GM20431 (cell line): ENCODE results near the gene POU6F1.
"Not testable (repeated sequence)": the region's sequence is repeated elsewhere in the genome, so short reads cannot be mapped to it uniquely, and the experiment has no call there.

Experiments
- in situ Hi-C: fragments of 300-500 bp; cut with MseI, MboI; formaldehyde crosslinking; loops from one replicate; pipeline ENCODE4 v1.15.0; 2020; ENCODE audit warnings: low sequenced_read_pairs; ENCODE audit not compliant: unreplicated experiment

Gene POU6F1

DNA sequence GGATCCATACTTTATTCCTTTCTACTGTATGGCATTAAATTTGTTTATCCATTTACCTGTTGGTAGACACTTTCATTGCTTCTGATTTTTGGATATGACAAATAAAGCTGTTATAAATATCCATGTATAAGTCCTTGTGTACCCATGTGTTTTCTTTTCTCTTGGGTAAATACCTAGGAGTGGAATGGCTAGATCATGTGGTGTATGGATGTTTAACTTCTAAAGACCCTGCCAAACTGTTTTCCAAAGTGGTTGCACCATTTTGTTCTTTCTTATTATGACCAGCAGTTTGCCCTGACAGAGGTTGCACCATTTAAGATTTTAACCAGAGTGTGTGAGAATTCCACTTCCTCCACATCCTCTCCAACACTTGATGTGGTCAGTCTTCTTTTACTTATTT is 14.8 kb upstream of the POU6F1 start:
- in situ Hi-C loops, result no loop called here

- in situ Hi-C loops, result no loop called here
These were observed 11.4 kb upstream of the POU6F1 start for GRCh38 chr12:51229116-51229809.

- in situ Hi-C loops, result no loop called here
These were observed 10.1 kb upstream of the POU6F1 start for GRCh38 chr12:51227962-51228361.

DNA sequence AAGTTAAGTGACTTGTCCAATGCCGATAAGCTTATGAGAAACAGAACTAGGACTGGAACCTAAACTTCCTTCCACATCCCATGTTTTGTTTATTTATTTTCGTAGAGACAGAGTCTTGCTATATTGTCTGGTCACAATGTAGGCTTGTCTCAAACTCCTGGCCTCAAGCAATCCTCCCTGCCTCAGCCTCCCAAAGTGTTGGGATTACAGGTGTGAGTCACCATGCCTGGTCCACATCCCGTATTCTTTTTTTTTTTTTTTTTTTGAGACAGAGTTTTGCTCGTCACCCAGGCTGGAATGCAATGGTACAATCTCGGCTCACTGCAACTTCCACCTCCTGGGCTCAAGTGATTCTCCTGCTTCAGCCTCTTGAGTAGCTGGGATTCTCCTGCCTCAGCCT is 9.2 kb upstream of the POU6F1 start:
- in situ Hi-C loops, result not testable (repeated sequence)

- in situ Hi-C loops, result no loop called here
These were observed 7.9 kb upstream of the POU6F1 start for GRCh38 chr12:51225771-51226170.

DNA sequence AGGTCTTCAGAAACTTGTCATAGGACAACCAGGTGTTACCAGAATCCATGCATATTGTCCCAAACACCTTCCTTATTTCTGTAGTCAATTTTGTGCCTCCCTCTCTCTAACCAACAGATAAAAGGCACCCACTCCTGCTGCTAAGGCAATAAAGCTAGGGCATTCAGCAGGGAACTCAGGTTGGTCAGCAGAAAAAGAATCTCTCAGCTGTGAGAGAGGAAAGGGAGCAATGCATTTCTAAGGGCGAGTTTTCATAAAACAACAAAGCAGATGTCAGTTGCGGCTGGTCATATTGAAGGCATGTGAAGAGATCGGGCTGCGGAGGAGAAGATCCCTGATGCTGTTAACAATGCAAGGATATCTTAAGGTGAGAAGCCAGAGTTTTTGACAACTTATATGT is 7.4 kb upstream of the POU6F1 start:
- in situ Hi-C loops, result no loop called here

GRCh38 chr12:51224625-51225024 is 6.8 kb upstream of the POU6F1 start:
- in situ Hi-C loops, result no loop called here

GRCh38 chr12:51222461-51222860 is 4.6 kb upstream of the POU6F1 start:
- in situ Hi-C loops, result no loop called here

DNA sequence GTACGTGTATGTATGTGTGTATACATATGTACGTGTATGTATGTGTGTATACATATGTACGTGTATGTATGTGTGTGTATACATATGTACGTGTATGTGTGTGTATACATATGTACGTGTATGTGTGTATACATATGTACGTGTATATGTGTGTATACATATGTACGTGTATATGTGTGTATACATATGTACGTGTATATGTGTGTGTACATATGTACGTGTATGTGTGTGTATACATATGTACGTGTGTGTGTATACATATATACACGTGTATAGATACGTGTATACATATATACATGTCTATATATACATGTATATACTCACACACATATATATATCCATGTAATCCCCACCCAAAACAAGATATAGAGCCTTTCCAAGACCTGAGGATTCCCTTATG is 2.0 kb upstream of the POU6F1 start:
- in situ Hi-C loops, result not testable (repeated sequence)

DNA sequence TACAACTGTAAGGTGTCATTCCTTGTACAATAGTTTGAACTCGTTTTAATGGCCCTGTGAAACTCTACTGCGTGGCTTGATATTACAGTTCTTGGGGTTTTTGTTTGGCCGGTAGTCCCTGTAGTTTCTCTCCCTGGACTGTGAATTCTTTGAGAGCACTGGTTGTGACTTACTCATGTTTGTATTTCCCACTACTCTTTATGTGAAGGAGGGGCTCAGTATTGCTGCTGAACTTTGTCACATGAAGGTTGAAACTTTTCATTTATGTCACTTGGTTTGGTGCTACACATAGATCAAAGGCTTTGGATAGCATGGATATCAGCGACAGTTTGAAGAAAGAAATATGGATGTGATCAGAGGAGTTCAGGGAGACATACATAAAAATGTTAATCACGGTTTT is 1.5 kb upstream of the POU6F1 start:
- in situ Hi-C loops, result no loop called here

- in situ Hi-C loops, result no loop called here
These were observed 822 bp upstream of the POU6F1 start for GRCh38 chr12:51218607-51219161.

DNA sequence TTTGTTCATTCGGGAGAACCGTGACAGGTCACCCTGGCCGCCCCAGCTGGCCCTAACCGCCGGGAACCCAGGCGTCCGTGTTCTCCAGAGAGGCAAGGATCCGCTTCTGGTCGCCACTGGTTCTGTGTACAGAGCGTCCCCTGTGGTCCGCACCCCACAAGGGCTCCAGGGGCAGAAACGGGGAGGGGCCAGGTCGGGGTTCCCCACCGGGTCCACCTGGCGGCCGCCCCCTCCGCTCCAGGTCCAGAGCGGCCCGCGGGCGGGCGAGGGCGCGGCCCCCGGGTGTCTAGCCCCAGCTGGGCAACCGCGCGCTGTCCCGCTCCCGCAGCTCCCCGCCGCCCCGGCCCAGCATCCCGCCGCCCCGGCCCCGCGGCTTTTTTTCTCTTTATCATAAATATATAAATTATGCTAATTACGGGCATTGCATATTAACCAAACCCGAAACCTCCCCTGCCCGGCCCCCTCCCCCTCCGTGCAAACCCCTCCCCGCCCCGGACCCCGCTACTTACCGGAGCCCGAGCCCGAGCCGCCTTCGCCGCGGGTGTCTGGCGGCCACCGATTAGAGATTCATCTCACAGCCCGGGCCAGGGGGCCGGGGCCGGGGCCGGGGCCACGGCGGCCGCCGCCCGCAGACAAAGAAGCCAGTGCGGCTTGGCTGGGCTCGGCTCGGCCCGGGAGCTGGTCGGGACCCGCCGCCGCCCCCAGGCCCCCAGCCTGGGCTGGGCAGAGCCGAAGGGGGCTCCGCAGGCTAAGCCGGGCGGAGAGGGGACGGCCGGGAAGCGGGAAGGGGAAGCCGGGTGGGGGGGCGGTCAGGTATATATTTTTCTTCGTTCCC is 512 bp downstream of the POU6F1 start:
- in situ Hi-C loops, result no loop called here

DNA sequence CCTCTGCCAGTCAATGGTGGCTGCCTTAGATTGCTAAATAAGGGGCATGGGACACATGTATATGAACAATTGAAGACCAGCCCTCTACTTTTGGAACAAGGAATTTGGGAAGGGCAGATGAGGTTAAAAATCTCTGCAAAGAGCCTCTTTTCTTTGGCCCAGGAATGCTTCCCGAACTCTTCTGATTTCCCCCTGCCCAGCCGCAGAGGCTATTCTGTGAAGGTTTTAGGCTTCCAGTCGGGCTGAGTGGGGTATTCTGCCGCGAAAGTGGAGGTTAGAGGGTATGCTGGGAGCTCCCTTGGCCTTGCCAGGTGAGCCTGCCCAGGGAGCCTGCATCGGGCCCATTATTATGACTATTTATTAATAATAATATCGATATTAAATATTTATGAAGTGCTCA is 1.2 kb downstream of the POU6F1 start:
- in situ Hi-C loops, result no loop called here

DNA sequence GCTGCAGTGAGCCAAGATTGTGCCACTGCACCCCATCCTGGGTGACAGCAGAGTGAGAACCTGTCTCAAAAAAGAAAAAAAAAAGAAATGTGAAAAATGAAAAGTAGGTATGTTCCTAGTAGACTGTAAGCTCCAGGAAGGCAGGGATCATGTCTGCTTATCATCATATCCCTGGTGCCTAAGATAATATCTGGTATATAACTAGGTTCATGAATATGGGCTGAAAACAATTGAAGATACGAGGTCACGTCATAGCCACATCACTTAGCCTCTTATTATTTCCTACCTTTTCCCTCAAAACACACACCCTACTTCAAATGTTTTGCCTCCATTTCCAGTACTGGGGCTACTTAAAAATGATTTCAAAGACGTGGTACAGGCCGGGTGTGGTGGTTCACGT is 3.0 kb downstream of the POU6F1 start:
- in situ Hi-C loops, result no loop called here

- in situ Hi-C loops, result no loop called here
These were observed 7.0 kb downstream of the POU6F1 start for GRCh38 chr12:51210690-51211395.

- in situ Hi-C loops, result no loop called here
These were observed 8.6 kb downstream of the POU6F1 start for GRCh38 chr12:51209259-51209658.

GRCh38 chr12:51208016-51208660 is 9.7 kb downstream of the POU6F1 start:
- in situ Hi-C loops, result no loop called here

DNA sequence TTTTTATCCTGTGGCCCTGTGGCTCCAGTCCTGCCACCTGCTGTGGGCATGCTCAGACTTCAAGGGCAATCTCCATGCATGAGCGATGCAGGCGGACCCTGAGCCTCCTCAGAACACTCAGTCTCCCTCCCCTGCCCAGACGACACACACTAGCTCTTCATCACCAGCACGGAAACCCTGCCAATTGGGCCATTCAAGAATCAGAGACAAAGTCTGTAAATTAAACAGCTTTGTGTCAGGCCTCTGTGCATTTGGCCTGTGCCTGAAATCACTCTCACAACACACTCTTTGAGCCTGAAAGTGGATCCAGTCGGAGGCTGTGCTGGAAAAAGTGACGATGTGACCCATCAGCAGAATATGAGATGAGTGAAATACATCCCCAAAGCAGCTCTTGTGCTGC is 12.5 kb downstream of the POU6F1 start:
- in situ Hi-C loops, result no loop called here

GRCh38 chr12:51202718-51203117 is 15.1 kb downstream of the POU6F1 start:
- in situ Hi-C loops, result no loop called here

GRCh38 chr12:51200806-51201205 is 17.1 kb downstream of the POU6F1 start:
- in situ Hi-C loops, result no loop called here
